LNCaP clone FGC (cell line): ENCODE measurements around the gene DGKB.
"Not testable (repeated sequence)": the region's sequence is repeated elsewhere in the genome, so short reads cannot be mapped to it uniquely, and the experiment has no call there.

Source experiments
- DNase-seq: peaks from one replicate; pipeline ENCODE4 v3.0.0-alpha.2; 2011; ENCODE audit warnings: low read depth
- H3K4me3 ChIP-seq: 2 replicates; pipeline ENCODE4 v1.5.1; 2011; ENCODE audit warnings: mild to moderate bottlenecking, low read depth, low read length, control low read depth
- TF ChIP-seq, protein P1 (sequence below): IDR thresholded peaks from 2 replicates; pipeline ENCODE4 v1.5.1; 2012; ENCODE audit warnings: mild to moderate bottlenecking; ENCODE audit not compliant: control insufficient read depth, insufficient read depth; ENCODE audit errors: extremely low read depth

Gene DGKB

DNA sequence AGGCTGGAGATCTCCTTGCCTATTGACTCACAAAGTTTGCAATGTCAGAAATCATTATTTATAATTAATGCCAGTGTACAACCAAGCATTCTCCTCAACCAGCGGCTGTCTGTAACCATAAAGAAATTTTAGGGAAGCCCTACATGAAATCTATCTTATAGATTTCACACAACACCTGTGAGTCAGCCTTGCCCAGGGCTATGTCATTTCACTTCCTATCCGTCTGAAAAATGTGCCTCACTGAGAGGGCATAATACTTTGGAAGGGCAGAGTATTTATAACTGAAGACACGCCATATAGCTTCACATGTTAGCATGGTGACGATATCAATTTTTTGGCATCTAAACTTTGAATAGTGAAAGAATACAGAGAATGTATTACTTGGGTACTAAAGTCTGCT, 616.5 kb downstream of the DGKB start:
- no peak for DNase-seq
- H3K4me3 ChIP-seq: no peak overlapping the region
- TF ChIP-seq, protein P1, sequence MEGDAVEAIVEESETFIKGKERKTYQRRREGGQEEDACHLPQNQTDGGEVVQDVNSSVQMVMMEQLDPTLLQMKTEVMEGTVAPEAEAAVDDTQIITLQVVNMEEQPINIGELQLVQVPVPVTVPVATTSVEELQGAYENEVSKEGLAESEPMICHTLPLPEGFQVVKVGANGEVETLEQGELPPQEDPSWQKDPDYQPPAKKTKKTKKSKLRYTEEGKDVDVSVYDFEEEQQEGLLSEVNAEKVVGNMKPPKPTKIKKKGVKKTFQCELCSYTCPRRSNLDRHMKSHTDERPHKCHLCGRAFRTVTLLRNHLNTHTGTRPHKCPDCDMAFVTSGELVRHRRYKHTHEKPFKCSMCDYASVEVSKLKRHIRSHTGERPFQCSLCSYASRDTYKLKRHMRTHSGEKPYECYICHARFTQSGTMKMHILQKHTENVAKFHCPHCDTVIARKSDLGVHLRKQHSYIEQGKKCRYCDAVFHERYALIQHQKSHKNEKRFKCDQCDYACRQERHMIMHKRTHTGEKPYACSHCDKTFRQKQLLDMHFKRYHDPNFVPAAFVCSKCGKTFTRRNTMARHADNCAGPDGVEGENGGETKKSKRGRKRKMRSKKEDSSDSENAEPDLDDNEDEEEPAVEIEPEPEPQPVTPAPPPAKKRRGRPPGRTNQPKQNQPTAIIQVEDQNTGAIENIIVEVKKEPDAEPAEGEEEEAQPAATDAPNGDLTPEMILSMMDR: no peak

DNA sequence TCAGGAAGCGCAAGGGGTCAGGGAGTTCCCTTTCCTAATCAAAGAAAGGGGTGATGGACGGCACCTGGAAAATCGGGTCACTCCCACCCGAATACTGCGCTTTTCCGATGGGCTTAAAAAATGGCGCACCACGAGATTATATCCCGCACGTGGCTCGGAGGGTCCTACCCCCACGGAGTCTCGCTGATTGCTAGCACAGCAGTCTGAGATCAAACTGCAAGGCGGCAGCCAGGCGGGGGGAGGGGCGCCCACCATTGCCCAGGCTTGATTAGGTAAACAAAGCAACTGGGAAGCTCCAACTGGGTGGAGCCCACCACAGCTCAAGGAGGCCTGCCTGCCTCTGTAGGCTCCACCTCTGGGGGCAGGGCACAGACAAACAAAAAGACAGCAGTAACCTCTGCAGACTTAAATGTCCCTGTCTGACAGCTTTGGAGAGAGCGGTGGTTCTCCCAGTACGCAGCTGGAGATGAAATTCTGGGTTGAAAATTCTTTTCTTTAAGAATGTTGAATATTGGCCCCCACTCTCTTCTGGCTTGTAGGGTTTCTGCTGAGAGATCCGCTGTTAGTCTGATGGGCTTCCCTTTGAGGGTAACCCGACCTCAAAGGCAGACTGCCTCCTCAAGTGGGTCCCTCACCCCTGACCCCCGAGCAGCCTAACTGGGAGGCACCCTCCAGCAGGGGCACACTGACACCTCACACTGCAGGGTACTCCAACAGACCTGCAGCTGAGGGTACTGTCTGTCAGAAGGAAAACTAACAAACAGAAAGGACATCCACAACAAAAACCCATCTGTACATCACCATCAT, 623.3 kb downstream of the DGKB start:
- not testable (repeated sequence) for DNase-seq, H3K4me3 ChIP-seq

DNA sequence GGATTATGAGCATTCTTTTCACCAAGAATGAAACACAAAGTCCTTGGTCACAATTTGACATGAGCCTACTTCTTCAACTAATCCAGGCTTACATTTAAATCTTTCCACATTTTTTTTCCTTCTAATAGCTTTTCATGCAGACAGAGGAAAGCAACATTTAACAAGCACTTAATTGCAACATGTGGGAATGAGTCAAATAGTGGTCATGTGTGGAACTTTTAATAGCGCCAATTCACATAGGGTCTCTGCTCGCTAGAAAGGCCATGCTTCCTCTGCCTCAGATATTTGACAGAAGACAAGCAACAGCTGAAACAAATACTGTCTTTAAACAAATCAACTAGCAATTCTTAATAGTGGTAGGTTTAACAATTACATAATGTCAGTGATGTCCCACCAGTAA, 627.2 kb downstream of the DGKB start:
- TF ChIP-seq, protein P1: no peak
- no peak overlapping the region for H3K4me3 ChIP-seq
- DNase-seq: no peak

DNA sequence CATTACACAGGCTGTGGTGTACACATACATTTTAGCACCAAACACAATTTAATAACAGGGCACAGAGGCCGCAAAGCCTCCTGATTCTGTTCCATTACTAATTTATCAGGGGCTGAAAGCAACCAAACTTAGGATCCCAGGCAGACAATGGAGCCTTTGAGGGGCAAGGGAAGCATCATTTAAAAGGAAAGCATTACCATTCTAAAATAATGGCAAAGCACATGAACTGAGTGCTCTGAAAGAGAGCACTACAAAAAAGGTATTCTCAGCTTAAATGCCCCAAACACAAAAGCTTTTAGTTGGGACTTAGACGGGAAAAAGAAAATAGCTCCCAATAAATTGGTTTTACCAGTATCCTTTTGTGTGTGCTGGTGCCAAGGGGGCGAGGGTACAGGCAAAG, 631.1 kb downstream of the DGKB start:
- H3K4me3 ChIP-seq: no peak overlapping the region
- no peak for DNase-seq
- TF ChIP-seq, protein P1: no peak

DNA sequence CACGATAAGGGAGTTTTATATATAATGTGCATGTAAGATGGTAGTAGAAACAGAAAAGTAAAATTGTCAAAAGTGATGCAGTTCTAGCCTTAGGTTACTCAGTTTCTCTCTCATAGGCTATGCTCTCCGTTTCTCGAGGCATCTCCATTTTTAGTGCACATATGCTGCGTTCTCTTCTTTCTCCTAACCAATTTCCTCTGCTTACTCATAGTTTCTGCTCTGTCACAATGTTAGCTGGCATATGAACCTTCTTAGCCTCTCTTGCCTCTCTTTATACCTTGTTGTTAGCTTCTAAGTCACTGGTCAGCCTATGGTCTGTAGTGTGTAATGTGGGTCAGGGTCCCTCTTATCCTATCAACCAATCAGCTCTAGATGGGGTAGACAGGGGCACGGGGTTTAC, 632.5 kb downstream of the DGKB start:
- no peak for DNase-seq
- no peak overlapping the region for H3K4me3 ChIP-seq
- TF ChIP-seq, protein P1: no peak

DNA sequence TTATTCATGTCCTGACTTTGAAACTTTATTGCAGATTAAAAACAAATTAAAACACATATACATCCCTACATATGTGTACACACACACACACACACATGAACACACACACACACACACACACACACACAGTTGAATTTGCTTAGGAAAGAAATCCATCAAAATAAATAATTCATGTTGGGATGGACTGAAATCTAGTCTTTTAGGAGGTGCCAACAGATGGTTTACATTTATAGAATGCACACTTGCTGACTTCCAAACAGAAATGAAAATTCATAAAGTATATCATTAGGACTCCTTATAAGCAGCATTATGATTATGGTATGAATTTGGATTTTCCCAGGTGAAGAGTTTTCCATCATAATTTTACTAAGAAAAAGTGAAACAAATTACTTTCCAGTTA, 642.5 kb downstream of the DGKB start:
- DNase-seq: no peak
- no peak overlapping the region for H3K4me3 ChIP-seq
- TF ChIP-seq, protein P1: no peak

DNA sequence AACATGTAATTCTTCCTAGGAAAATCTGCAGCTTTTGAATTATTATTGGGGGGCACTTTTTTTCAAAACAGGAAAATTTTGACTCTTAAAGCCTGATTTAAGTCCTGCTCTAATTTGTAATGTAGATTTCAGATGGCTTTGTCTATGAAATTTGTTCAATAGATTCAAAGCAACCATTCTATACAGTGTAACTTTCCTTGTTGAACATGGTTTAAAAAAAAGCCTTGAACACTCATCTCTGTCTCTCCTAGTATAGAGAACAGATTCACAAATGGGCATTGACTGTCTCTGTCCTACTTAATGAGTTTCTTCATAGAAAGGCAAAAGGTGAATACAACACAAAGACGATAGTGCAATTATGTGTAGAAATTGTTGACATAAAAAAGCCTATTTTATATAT, 643.7 kb downstream of the DGKB start:
- TF ChIP-seq, protein P1: no peak
- H3K4me3 ChIP-seq: no peak overlapping the region
- no peak for DNase-seq

DNA sequence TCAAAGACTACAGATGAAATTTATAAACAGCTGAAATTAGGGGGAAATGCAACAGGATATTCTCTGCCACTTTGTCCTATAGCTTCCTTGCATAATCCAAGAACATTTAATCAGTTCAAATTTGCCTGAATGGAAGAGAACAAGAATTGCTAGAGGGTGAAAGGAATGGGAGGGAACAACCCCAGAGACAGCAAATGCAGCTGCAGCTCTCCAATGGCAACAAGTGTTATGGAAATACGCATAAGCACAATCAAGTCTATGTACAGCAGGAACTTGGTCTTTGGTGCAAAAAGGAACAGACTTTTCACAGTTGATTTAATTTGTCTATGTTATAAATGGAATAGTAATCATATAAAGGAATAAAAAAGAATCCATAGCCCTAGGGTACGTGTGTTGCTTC, 644.1 kb downstream of the DGKB start:
- DNase-seq: no peak
- no peak overlapping the region for H3K4me3 ChIP-seq
- TF ChIP-seq, protein P1: no peak
